Measurements from ENCODE around the gene CTDSP1.
A peak's percentile ranks its signal among the peaks of the same experiment; 100 is the strongest.

The CTDSP1 gene

GRCh38 chr2:218400167-218400929 lies 680 bp downstream of the CTDSP1 start:
- DNase-seq = peak; percentile 72

GRCh38 chr2:218400930-218401881 lies 1.5 kb downstream of the CTDSP1 start:
- DNase-seq = no peak

GRCh38 chr2:218401890-218402289 lies 2.2 kb downstream of the CTDSP1 start:
- no peak for DNase-seq

GRCh38 chr2:218402491-218402901 lies 2.8 kb downstream of the CTDSP1 start:
- no peak for DNase-seq

- no peak for DNase-seq
Measured at GRCh38 chr2:218402911-218403411, 3.3 kb downstream of the CTDSP1 start.

GRCh38 chr2:218403810-218404209 lies 4.1 kb downstream of the CTDSP1 start:
- DNase-seq = no peak

- DNase-seq = peak; percentile 53
Measured at GRCh38 chr2:218404351-218405085, 4.8 kb downstream of the CTDSP1 start.

GRCh38 chr2:218405086-218405745 lies 5.5 kb downstream of the CTDSP1 start:
- peak; percentile 63 for DNase-seq

- no peak for DNase-seq
Measured at GRCh38 chr2:218405746-218406208, 6.1 kb downstream of the CTDSP1 start.

GRCh38 chr2:218406209-218406948 lies 6.7 kb downstream of the CTDSP1 start:
- DNase-seq = peak; percentile 97

- peak; percentile 80 for DNase-seq
Measured at GRCh38 chr2:218406949-218407618, 7.4 kb downstream of the CTDSP1 start.

- DNase-seq = peak; percentile 34
Measured at GRCh38 chr2:218407717-218408116, 8.0 kb downstream of the CTDSP1 start.

- DNase-seq = no peak
Measured at GRCh38 chr2:218418321-218418716, 18.7 kb downstream of the CTDSP1 start.

- DNase-seq = no peak
Measured at GRCh38 chr2:218418717-218419458, 19.2 kb downstream of the CTDSP1 start, which contains the start of gene VIL1. Gene VIL1 (plus strand): TSS chr2:218419123. CDS start chr2:218423779, 4,656 bp downstream.

GRCh38 chr2:218419630-218420216 lies 20.1 kb downstream of the CTDSP1 start:
- DNase-seq = no peak

GRCh38 chr2:218421027-218421426 lies 21.4 kb downstream of the CTDSP1 start:
- DNase-seq = no peak

- no peak for DNase-seq
Measured at GRCh38 chr2:218422403-218423086, 22.9 kb downstream of the CTDSP1 start.

GRCh38 chr2:218423584-218423983 lies 23.9 kb downstream of the CTDSP1 start:
- no peak for DNase-seq

- no peak for DNase-seq
Measured at GRCh38 chr2:218425531-218425930, 25.9 kb downstream of the CTDSP1 start.

Data from femur (tissue), 1 donor.